ENCODE data around the gene AGK. TPM values are rescaled to one million over a fixed set of nuclear protein-coding genes. Genes with fewer than 3 reads are reported as not detected.
A peak's percentile ranks its signal among the peaks of the same experiment; 100 is the strongest.

AGK gene
- polyA plus RNA-seq, 2 of the 4 experiments (the other 2 are of a cell fraction), result 29.6 to 63.5 TPM

DNA sequence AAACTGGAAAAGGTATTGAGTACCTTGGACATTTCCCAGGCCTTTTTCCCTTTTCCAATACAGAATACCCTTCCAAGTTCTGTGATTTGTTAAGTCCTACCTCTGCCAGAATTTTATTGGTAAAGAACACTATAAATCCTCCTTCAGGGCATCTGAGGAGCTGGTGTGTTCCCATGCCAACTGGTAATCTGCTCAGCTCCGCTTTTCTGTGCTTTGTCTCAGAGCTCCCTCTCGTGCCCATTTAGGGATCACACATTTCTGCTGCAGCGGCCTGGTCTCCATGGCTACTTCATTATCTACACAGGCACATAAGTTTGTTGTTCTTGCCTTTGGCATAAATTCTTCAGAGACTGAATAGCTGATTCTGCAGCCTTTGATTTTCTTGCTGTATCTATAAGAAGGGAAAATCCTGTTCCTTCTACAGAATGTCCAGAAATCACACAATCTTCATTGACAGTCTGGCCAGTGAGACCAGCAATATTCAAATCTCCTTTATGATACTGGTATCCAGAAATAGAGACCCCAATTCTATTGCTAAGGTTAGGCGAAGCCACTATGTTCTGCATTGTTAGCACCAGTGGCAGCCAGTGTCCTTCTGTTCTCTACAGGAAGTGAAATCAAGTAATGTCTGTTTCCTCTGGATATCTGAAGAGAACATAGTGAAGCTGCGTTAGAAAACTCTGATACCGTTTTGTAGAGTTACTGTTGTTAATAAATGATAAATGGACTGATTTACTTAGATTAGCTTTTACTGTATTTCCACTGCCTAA is 98.8 kb downstream of the AGK start:
- FAIRE-seq, result no peak
- ATAC-seq, result peak; percentile 96
- Histone ChIP-seq H3K4me1 (peaks cover 4% of the 10 kb centered on the region; the same call in 2 of the 3 replicates), H3K4me3 (no peak overlapping the region), H3K9me3 (no peaks in the 10 kb centered on the region), H3K4me2 (no peak overlapping the region), H3K27ac (no peak overlapping the region)
- CTCF ChIA-PET, result interaction anchor here (0.6 to 2.8 kb wide), 31 partner anchors 9 to 989 kb away, joined by 3 to 26 read pairs (median 4); partner anchors contain the start of genes AGK, DENND11, MRPS33 and SSBP1
- POLR2A ChIA-PET, result interaction anchor here (0.6 to 1.0 kb wide), 3 partner anchors 80 to 635 kb away, joined by 3 to 4 read pairs (median 3); partner anchors contain the start of genes MRPS33 and SSBP1
- 48% methylated on average over 6 of the region's 6 CpGs for WGBS (ENCODE audit: missing lambda C conversion rate)
- TF ChIP-seq POLR2AphosphoS2 (conservative IDR thresholded peaks at IDR 0.05; ENCODE audit: low read length), result no peak
- TF ChIP-seq NR3C1 (IDR thresholded peaks at IDR 0.05), result no peak
- no peak for TF ChIP-seq FOXS1 (CRISPR knock-in tag; IDR thresholded peaks at IDR 0.05)
- peak; percentile 73 for TF ChIP-seq SMC3 (IDR thresholded peaks at IDR 0.05)
- TF ChIP-seq CEBPB (IDR thresholded peaks at IDR 0.05), result no peak
- no peak for TF ChIP-seq ESRRA (IDR thresholded peaks at IDR 0.05; ENCODE audit: borderline replicate concordance, low read length)
- peak; percentile 74; the same call in 1 of the 2 replicates for TF ChIP-seq RFX5 (IDR thresholded peaks at IDR 0.05)
- TF ChIP-seq RAD21 (conservative IDR thresholded peaks at IDR 0.05 in 1 of 2, IDR thresholded peaks at IDR 0.05 in 1 of 2), result peak; percentile 90 to 95
- TF ChIP-seq, protein P1, sequence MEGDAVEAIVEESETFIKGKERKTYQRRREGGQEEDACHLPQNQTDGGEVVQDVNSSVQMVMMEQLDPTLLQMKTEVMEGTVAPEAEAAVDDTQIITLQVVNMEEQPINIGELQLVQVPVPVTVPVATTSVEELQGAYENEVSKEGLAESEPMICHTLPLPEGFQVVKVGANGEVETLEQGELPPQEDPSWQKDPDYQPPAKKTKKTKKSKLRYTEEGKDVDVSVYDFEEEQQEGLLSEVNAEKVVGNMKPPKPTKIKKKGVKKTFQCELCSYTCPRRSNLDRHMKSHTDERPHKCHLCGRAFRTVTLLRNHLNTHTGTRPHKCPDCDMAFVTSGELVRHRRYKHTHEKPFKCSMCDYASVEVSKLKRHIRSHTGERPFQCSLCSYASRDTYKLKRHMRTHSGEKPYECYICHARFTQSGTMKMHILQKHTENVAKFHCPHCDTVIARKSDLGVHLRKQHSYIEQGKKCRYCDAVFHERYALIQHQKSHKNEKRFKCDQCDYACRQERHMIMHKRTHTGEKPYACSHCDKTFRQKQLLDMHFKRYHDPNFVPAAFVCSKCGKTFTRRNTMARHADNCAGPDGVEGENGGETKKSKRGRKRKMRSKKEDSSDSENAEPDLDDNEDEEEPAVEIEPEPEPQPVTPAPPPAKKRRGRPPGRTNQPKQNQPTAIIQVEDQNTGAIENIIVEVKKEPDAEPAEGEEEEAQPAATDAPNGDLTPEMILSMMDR (IDR thresholded peaks at IDR 0.05), result peak; percentile 83
- DNase-seq (ENCODE audit: low read depth in 1 of 2, low spot score in 1 of 2), result peak; percentile 58 to 80

DNA sequence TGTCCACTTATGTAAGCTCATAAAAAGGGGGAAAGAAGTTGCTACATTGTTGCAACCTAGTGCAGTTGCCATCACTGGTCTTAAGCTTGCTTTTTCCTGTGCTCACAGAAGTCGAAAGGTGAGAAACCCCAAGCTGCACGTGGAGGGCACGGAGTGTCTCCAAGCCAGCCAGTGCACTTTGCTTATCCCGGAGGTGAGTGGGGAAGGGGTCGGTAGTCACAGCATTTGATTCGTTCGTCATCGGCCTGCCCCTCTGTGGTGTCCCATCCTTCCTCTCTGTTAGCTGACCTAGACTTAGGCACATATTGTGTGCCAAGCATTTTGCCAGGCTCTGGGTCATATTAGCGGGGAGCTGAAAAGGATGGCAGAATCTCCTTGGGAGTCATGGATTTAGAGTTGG is 100.2 kb downstream of the AGK start:
- peaks cover 4% of the 10 kb centered on the region; the same call in 2 of the 3 replicates for H3K4me1 ChIP-seq
- no peak overlapping the region for H3K4me3 ChIP-seq
- no peak overlapping the region for H3K4me2 ChIP-seq
- ATAC-seq, result no peak
- ChIA-PET POLR2A (no interaction called here), CTCF (interaction anchor here (1.1 to 2.8 kb wide), 3 partner anchors 86 to 990 kb away, joined by 3 to 12 read pairs (median 3); no protein-coding TSS in a partner anchor)
- no peak for DNase-seq (ENCODE audit: low read depth in 1 of 2, low spot score in 1 of 2)
- FAIRE-seq, result no peak
- H3K27ac ChIP-seq, result no peak overlapping the region
- H3K9me3 ChIP-seq, result no peaks in the 10 kb centered on the region
- 94% methylated on average over 9 of the region's 9 CpGs for WGBS (ENCODE audit: missing lambda C conversion rate)
- TF ChIP-seq CBX8 (IDR thresholded peaks at IDR 0.05) (no peak), HDAC2 (IDR thresholded peaks at IDR 0.05) (no peak), EHMT2 (IDR thresholded peaks at IDR 0.05; ENCODE audit: low read depth) (no peak), KDM5A (IDR thresholded peaks at IDR 0.05) (no peak), SREBF2 (IDR thresholded peaks at IDR 0.05) (no peak), TP53 (CRISPR knock-in tag; IDR thresholded peaks at IDR 0.05) (no peak), EHF (CRISPR knock-in tag; IDR thresholded peaks at IDR 0.05) (no peak), HEYL (CRISPR knock-in tag; IDR thresholded peaks at IDR 0.05) (no peak), TFCP2L1 (CRISPR knock-in tag; IDR thresholded peaks at IDR 0.05) (no peak)
- TF ChIP-seq, protein P2, sequence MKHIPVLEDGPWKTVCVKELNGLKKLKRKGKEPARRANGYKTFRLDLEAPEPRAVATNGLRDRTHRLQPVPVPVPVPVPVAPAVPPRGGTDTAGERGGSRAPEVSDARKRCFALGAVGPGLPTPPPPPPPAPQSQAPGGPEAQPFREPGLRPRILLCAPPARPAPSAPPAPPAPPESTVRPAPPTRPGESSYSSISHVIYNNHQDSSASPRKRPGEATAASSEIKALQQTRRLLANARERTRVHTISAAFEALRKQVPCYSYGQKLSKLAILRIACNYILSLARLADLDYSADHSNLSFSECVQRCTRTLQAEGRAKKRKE (CRISPR knock-in tag; IDR thresholded peaks at IDR 0.05; ENCODE audit: low read depth), result no peak
- TF ChIP-seq, protein P3, sequence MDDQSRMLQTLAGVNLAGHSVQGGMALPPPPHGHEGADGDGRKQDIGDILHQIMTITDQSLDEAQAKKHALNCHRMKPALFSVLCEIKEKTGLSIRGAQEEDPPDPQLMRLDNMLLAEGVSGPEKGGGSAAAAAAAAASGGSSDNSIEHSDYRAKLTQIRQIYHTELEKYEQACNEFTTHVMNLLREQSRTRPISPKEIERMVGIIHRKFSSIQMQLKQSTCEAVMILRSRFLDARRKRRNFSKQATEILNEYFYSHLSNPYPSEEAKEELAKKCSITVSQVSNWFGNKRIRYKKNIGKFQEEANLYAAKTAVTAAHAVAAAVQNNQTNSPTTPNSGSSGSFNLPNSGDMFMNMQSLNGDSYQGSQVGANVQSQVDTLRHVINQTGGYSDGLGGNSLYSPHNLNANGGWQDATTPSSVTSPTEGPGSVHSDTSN (IDR thresholded peaks at IDR 0.05), result no peak

DNA sequence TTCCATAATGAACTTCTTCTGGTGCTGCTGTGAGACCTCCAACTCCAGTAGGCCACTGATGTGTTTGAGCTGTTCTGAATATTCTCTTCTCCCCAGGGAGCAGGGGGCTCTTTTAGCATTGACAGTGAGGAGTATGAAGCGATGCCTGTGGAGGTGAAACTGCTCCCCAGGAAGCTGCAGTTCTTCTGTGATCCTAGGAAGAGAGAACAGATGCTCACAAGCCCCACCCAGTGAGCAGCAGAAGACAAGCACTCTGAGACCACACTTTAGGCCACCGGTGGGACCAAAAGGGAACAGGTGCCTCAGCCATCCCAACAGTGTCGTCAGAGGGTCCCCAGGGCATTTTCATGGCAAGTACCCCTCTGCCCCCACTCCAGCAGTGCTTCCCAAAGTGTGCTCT is 101.5 kb downstream of the AGK start:
- 62% methylated on average over 3 of the region's 3 CpGs for WGBS (ENCODE audit: missing lambda C conversion rate)
- no peaks in the 10 kb centered on the region for H3K9me3 ChIP-seq
- ATAC-seq (no peak), FAIRE-seq (no peak), DNase-seq (ENCODE audit: low read depth in 1 of 2, low spot score in 1 of 2) (no peak)
- ChIA-PET POLR2A (no interaction called here), CTCF (interaction anchor here (1.1 to 1.2 kb wide), 2 partner anchors 15 to 85 kb away, joined by 3 read pairs; no protein-coding TSS in a partner anchor)
- TF ChIP-seq, protein P4, sequence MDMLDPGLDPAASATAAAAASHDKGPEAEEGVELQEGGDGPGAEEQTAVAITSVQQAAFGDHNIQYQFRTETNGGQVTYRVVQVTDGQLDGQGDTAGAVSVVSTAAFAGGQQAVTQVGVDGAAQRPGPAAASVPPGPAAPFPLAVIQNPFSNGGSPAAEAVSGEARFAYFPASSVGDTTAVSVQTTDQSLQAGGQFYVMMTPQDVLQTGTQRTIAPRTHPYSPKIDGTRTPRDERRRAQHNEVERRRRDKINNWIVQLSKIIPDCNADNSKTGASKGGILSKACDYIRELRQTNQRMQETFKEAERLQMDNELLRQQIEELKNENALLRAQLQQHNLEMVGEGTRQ (IDR thresholded peaks at IDR 0.05), result no peak
- TF ChIP-seq JUNB (IDR thresholded peaks at IDR 0.05), result no peak
- no peak for TF ChIP-seq MAZ (IDR thresholded peaks at IDR 0.05; ENCODE audit: borderline replicate concordance, low read depth, low read length)
- TF ChIP-seq HDAC2 (IDR thresholded peaks at IDR 0.05), result no peak
- no peak for TF ChIP-seq TP53 (CRISPR knock-in tag; IDR thresholded peaks at IDR 0.05)
- TF ChIP-seq JUN (IDR thresholded peaks at IDR 0.05), result no peak
- no peak for TF ChIP-seq ZNF302 (CRISPR knock-in tag; IDR thresholded peaks at IDR 0.05)
- no peak for TF ChIP-seq KDM5A (IDR thresholded peaks at IDR 0.05)
- TF ChIP-seq, protein P5, sequence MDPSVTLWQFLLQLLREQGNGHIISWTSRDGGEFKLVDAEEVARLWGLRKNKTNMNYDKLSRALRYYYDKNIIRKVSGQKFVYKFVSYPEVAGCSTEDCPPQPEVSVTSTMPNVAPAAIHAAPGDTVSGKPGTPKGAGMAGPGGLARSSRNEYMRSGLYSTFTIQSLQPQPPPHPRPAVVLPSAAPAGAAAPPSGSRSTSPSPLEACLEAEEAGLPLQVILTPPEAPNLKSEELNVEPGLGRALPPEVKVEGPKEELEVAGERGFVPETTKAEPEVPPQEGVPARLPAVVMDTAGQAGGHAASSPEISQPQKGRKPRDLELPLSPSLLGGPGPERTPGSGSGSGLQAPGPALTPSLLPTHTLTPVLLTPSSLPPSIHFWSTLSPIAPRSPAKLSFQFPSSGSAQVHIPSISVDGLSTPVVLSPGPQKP (IDR thresholded peaks at IDR 0.05; ENCODE audit: low read depth, low read length), result no peak
- no peak overlapping the region for H3K4me2 ChIP-seq
- H3K27ac ChIP-seq, result no peak overlapping the region
- no peak overlapping the region for H3K4me3 ChIP-seq
- H3K4me1 ChIP-seq, result peaks cover 4% of the 10 kb centered on the region; the same call in 2 of the 3 replicates

Data from A549 (cell line).